HFFc6 (cell line): ENCODE results near the gene KCNF1. TPM values are rescaled to one million over a fixed set of nuclear protein-coding genes. Genes with fewer than 3 reads are reported as not detected.

ENCODE experiments used
- DNase-seq: peaks from one replicate; pipeline ENCODE4 v3.0.0-alpha.2; 2018
- H3K27ac Mint-ChIP-seq: 2 replicates; pipeline ENCODE4 v1.8.0; 2020; ENCODE audit warnings: mild to moderate bottlenecking, mixed read lengths
- H3K27me3 Mint-ChIP-seq: 2 replicates; pipeline ENCODE4 v1.8.0; 2021; ENCODE audit warnings: mild to moderate bottlenecking, moderate library complexity, mixed read lengths; ENCODE audit not compliant: insufficient read depth
- H3K36me3 Mint-ChIP-seq: 2 replicates; pipeline ENCODE4 v1.8.0; 2021; ENCODE audit warnings: low read depth, mixed read lengths
- H3K4me1 Mint-ChIP-seq: 2 replicates; pipeline ENCODE4 v1.8.0; 2020; ENCODE audit warnings: low read depth, mixed read lengths
- H3K4me3 Mint-ChIP-seq: 2 replicates; pipeline ENCODE4 v1.8.0; 2020; ENCODE audit warnings: mild to moderate bottlenecking, moderate library complexity, mixed read lengths
- H3K9me3 Mint-ChIP-seq: 2 replicates; pipeline ENCODE4 v1.8.0; 2020; ENCODE audit warnings: mild to moderate bottlenecking, mixed read lengths
- CTCF ChIP-seq: fragments of 200-600 bp; sonication (generic); IDR thresholded peaks from 2 replicates; pipeline ENCODE4 v1.5.0; 2021; ENCODE audit warnings: antibody characterized with exemption, mild to moderate bottlenecking
- total RNA-seq, 6 experiments: library from RNA; stranded (reverse); fragmentation: NEBNext Ultra II Directional; extraction: Animal tissue kit (Norgen Biotek cat#: 25700); gene quantifications; 2 replicates in 1 of 6; 3 replicates in 5 of 6; pipeline ENCODE4 v1.2.3, GENCODE V29; 2021

KCNF1 gene
- total RNA-seq, 6 experiments from 2014 or later = 0.14 to 0.26 (median 0.18) TPM; not detected in 3

- no peak for TF ChIP-seq CTCF
- Mint-ChIP-seq H3K4me1 (peaks cover 9% of the 10 kb centered on the region), H3K27ac (no peak overlapping the region), H3K9me3 (no peaks in the 10 kb centered on the region), H3K4me3 (no peak overlapping the region), H3K27me3 (peaks cover 14% of the 10 kb centered on the region), H3K36me3 (peaks cover 7% of the 10 kb centered on the region; the same call in 1 of the 2 replicates)
- DNase-seq = no peak
Measured at GRCh38 chr2:10905862-10906143, 5.9 kb upstream of the KCNF1 start.

- no peak for TF ChIP-seq CTCF
- Mint-ChIP-seq H3K4me3 (no peak overlapping the region), H3K27ac (no peak overlapping the region), H3K27me3 (peaks cover 17% of the 10 kb centered on the region), H3K4me1 (no peaks in the 10 kb centered on the region), H3K36me3 (peaks cover 7% of the 10 kb centered on the region; the same call in 1 of the 2 replicates), H3K9me3 (no peaks in the 10 kb centered on the region)
- no peak for DNase-seq
Measured at GRCh38 chr2:10906926-10907625, 4.7 kb upstream of the KCNF1 start.

GRCh38 chr2:10908195-10908594, 3.5 kb upstream of the KCNF1 start:
- Mint-ChIP-seq H3K9me3 (no peaks in the 10 kb centered on the region), H3K36me3 (peaks cover 7% of the 10 kb centered on the region; the same call in 1 of the 2 replicates), H3K4me1 (no peaks in the 10 kb centered on the region), H3K4me3 (no peak overlapping the region), H3K27me3 (peaks cover 23% of the 10 kb centered on the region), H3K27ac (no peak overlapping the region)
- no peak for TF ChIP-seq CTCF
- no peak for DNase-seq

- Mint-ChIP-seq H3K36me3 (peaks cover 4% of the 10 kb centered on the region; the same call in 1 of the 2 replicates), H3K27me3 (peaks cover 25% of the 10 kb centered on the region), H3K4me3 (no peak overlapping the region), H3K27ac (no peak overlapping the region), H3K9me3 (no peaks in the 10 kb centered on the region), H3K4me1 (peaks cover under 1% of the 10 kb centered on the region; the same call in 1 of the 2 replicates)
- peak; percentile 76 for TF ChIP-seq CTCF
- DNase-seq = no peak
Measured at GRCh38 chr2:10909050-10909995, 2.4 kb upstream of the KCNF1 start.

- no peak; the same call in 1 of the 2 replicates for TF ChIP-seq CTCF
- Mint-ChIP-seq H3K27me3 (peaks cover 23% of the 10 kb centered on the region), H3K4me1 (peaks cover 6% of the 10 kb centered on the region; the same call in 1 of the 2 replicates), H3K4me3 (no peak overlapping the region), H3K36me3 (no peaks in the 10 kb centered on the region), H3K9me3 (no peaks in the 10 kb centered on the region), H3K27ac (no peak overlapping the region)
- DNase-seq = no peak
Measured at GRCh38 chr2:10909996-10910341, 1.8 kb upstream of the KCNF1 start.
